Endothelial cell (in vitro differentiated cells): ENCODE results near the gene PCSK5. TPM values are rescaled to one million over a fixed set of nuclear protein-coding genes. Genes with fewer than 3 reads are reported as not detected.
"Not testable (repeated sequence)": the region's sequence is repeated elsewhere in the genome, so short reads cannot be mapped to it uniquely, and the experiment has no call there.

Source experiments
- DNase-seq: peaks from one replicate; pipeline ENCODE4 v3.0.0; 2021; ENCODE audit warnings: low spot score
- H3K27ac Mint-ChIP-seq: one replicate; pipeline ENCODE4 v1.8.0; 2021; ENCODE audit warnings: mixed read lengths, inconsistent platforms; ENCODE audit not compliant: unreplicated experiment
- H3K27me3 Mint-ChIP-seq: one replicate; pipeline ENCODE4 v1.8.0; 2021; ENCODE audit warnings: mild to moderate bottlenecking, moderate library complexity, mixed read lengths, inconsistent platforms; ENCODE audit not compliant: unreplicated experiment
- H3K36me3 Mint-ChIP-seq: one replicate; pipeline ENCODE4 v1.8.0; 2021; ENCODE audit warnings: mild to moderate bottlenecking, low read depth, mixed read lengths, inconsistent platforms; ENCODE audit not compliant: unreplicated experiment
- H3K4me1 Mint-ChIP-seq: one replicate; pipeline ENCODE4 v1.8.0; 2021; ENCODE audit warnings: mild to moderate bottlenecking, mixed read lengths, inconsistent platforms; ENCODE audit not compliant: unreplicated experiment
- H3K4me3 Mint-ChIP-seq: one replicate; pipeline ENCODE4 v1.8.0; 2021; ENCODE audit warnings: mild to moderate bottlenecking, mixed read lengths, inconsistent platforms; ENCODE audit not compliant: unreplicated experiment
- H3K9me3 Mint-ChIP-seq: one replicate; pipeline ENCODE4 v1.8.0; 2021; ENCODE audit warnings: mixed read lengths, inconsistent platforms; ENCODE audit not compliant: unreplicated experiment
- CTCF ChIP-seq: fragments of 200-600 bp; sonication (generic); IDR thresholded peaks from one replicate; pipeline ENCODE4 v1.5.0; 2021; ENCODE audit warnings: antibody characterized with exemption; ENCODE audit not compliant: unreplicated experiment
- total RNA-seq: library from RNA; stranded (reverse); fragmentation: NEBNext Ultra II Directional; extraction: Animal tissue kit (Norgen Biotek cat#: 25700); gene quantifications from one replicate; pipeline ENCODE4 v1.2.1, GENCODE V29; 2021; ENCODE audit not compliant: unreplicated experiment

The PCSK5 gene
- total RNA-seq, 1 donor from 2014 or later = 3.1 TPM

GRCh38 chr9:76359365-76359764 is 468.9 kb downstream of the PCSK5 start:
- no peaks in the 10 kb centered on the region for H3K27me3 Mint-ChIP-seq
- H3K4me1 Mint-ChIP-seq = peaks cover 7% of the 10 kb centered on the region
- H3K27ac Mint-ChIP-seq = no peak overlapping the region
- no peaks in the 10 kb centered on the region for H3K36me3 Mint-ChIP-seq
- no peak for DNase-seq
- TF ChIP-seq CTCF = no peak
- H3K9me3 Mint-ChIP-seq = no peaks in the 10 kb centered on the region
- H3K4me3 Mint-ChIP-seq = no peak overlapping the region

- peaks cover 7% of the 10 kb centered on the region for H3K4me1 Mint-ChIP-seq
- no peak overlapping the region for H3K27ac Mint-ChIP-seq
- no peaks in the 10 kb centered on the region for H3K9me3 Mint-ChIP-seq
- no peak overlapping the region for H3K4me3 Mint-ChIP-seq
- DNase-seq = no peak
- no peaks in the 10 kb centered on the region for H3K27me3 Mint-ChIP-seq
- no peaks in the 10 kb centered on the region for H3K36me3 Mint-ChIP-seq
- TF ChIP-seq CTCF = no peak
These were observed 469.3 kb downstream of the PCSK5 start for GRCh38 chr9:76359766-76360165.

GRCh38 chr9:76362332-76363031 is 472.0 kb downstream of the PCSK5 start:
- not testable (repeated sequence) for H3K4me3 Mint-ChIP-seq, H3K9me3 Mint-ChIP-seq, H3K27me3 Mint-ChIP-seq, DNase-seq, H3K36me3 Mint-ChIP-seq, H3K27ac Mint-ChIP-seq, H3K4me1 Mint-ChIP-seq

- no peak for TF ChIP-seq CTCF
- no peak for DNase-seq
- H3K27ac Mint-ChIP-seq = no peak overlapping the region
- no peak overlapping the region for H3K4me3 Mint-ChIP-seq
- no peaks in the 10 kb centered on the region for H3K27me3 Mint-ChIP-seq
- H3K4me1 Mint-ChIP-seq = peaks cover 7% of the 10 kb centered on the region
- H3K9me3 Mint-ChIP-seq = no peaks in the 10 kb centered on the region
- no peaks in the 10 kb centered on the region for H3K36me3 Mint-ChIP-seq
These were observed 472.5 kb downstream of the PCSK5 start for GRCh38 chr9:76363032-76363395.

GRCh38 chr9:76365028-76365427 is 474.6 kb downstream of the PCSK5 start:
- DNase-seq = no peak
- Mint-ChIP-seq H3K9me3 (no peaks in the 10 kb centered on the region), H3K4me1 (peaks cover 7% of the 10 kb centered on the region), H3K27ac (no peak overlapping the region), H3K27me3 (no peaks in the 10 kb centered on the region), H3K4me3 (no peak overlapping the region), H3K36me3 (no peaks in the 10 kb centered on the region)
- no peak for TF ChIP-seq CTCF
